ENCODE results near the gene IFITM5. TPM values are rescaled to one million over a fixed set of nuclear protein-coding genes. Genes with fewer than 3 reads are reported as not detected.
A peak's percentile ranks its signal among the peaks of the same experiment; 100 is the strongest.

IFITM5 gene
- total and polyA plus RNA-seq, 9 of the 15 experiments (the other 6 are each of a cell fraction or from before 2014, with no cell fraction given), result 0.19 TPM; not detected in 8

GRCh38 chr11:326842-327580, 27.7 kb upstream of the IFITM5 start (continued):
- TF ChIP-seq ZNF318 (IDR thresholded peaks at IDR 0.05; ENCODE audit: borderline replicate concordance in 1 of 2, low read depth in 1 of 2), result 0 out of 4 replicates have a peak, but pooled peaks of 1 of the 2 experiments have one; percentile 17
- TF ChIP-seq ZNF24 (IDR thresholded peaks at IDR 0.05), result no peak
- TF ChIP-seq ARHGAP35 (IDR thresholded peaks at IDR 0.05; ENCODE audit: partially characterized antibody), result no peak
- 0 out of 2 replicates have a peak, but pooled peaks have one; percentile 46 for TF ChIP-seq DPF2 (IDR thresholded peaks at IDR 0.05)
- TF ChIP-seq USF2 (CRISPR knock-in tag; IDR thresholded peaks at IDR 0.05), result peak; percentile 92
- peak; percentile 95 for TF ChIP-seq SPI1 (IDR thresholded peaks at IDR 0.05; ENCODE audit: borderline replicate concordance, low read depth, low read length)
- TF ChIP-seq NUFIP1 (IDR thresholded peaks at IDR 0.05; ENCODE audit: partially characterized antibody), result no peak
- 0 out of 2 replicates have a peak, but pooled peaks have one; percentile 48 for TF ChIP-seq ZKSCAN1 (IDR thresholded peaks at IDR 0.05; ENCODE audit: low read depth, low read length)
- TF ChIP-seq FOXM1 (IDR thresholded peaks at IDR 0.05; ENCODE audit: low read depth), result no peak
- peak; percentile 36; the same call in 1 of the 2 replicates for TF ChIP-seq FOXM1 (CRISPR knock-in tag; IDR thresholded peaks at IDR 0.05; ENCODE audit: low read depth)
- TF ChIP-seq UBTF (IDR thresholded peaks at IDR 0.05; ENCODE audit: borderline replicate concordance in 1 of 2, low read depth in 2 of 2, low read length in 2 of 2), result 0 out of 4 replicates have a peak, but pooled peaks of 1 of the 2 experiments have one; percentile 43

Data from K562 (cell line).